KBM-7 (cell line): ENCODE results near the gene HIF1AN.

Experiments
- DNase-seq: peaks from one replicate; pipeline ENCODE4 v3.0.0-alpha.2; 2015
- in situ Hi-C: fragments of 300-500 bp; cut with MboI; formaldehyde crosslinking; loops from 2 replicates; pipeline ENCODE4 v1.14.3; 2020; ENCODE audit warnings: low sequenced_read_pairs, low pct_unique_long_range_greater_than_20kb, mixed read lengths

The HIF1AN gene

DNA sequence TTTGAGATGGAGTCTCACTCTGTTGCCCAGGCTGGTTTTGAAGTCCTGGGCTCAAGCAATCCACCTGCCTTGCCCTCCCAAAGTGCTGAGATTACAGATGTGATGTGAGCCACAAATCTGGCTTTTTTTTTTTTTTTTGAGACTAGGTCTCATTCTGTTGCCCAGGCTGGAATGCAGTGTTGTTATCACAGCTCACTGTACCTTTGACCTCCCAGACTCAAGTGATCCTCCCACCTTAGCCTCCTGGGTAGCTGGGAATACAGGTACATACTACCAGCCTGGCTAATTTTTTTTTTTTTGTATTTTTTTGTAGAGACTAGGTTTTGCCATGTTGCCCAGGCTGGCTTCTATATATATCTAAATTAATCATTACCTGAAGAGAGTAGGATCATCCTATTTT lies 62.4 kb downstream of the HIF1AN start:
- DNase-seq, result no peak
- in situ Hi-C loops, result no loop called here

DNA sequence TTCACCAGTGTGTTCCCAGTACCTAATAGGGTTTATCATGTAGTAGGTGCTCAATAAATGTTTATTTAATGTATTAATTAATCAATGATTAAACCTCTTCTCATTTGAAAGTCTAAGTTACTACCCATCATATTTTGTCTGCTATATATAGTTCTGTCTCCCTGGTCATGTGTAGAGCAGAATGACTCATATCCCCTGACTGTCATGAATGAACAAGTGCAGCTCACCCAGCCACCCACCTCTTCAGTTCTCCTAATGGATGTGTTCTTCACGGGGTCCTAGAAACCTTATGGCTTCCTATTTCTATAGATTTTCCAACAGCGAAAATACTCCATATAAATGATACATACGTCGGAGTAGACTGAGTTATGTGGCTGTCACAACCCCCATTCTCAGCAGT lies 64.5 kb downstream of the HIF1AN start:
- in situ Hi-C loops, result no loop called here
- DNase-seq, result no peak

DNA sequence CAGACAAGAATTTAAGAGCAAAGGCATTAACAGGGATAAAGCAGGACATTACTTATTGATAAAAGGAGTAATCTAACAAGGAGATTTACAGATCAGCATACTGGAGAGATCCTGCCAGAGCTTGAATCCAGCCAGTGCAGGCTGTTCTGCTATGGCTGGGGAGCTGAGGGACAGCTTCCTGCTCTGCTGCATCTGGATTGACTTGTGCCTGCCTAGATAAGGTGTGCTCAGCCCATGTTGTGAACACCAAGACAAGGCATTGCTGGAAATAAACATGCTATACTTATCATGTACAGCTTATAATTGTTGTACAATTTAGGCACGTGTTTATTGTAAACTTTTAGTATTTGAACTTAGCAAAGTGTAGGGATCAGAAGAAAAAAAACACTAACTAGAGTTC lies 71.7 kb downstream of the HIF1AN start:
- in situ Hi-C loops, result no loop called here
- DNase-seq, result no peak
